Panc1 (cell line): ENCODE measurements around the gene PAPPA. TPM values are rescaled to one million over a fixed set of nuclear protein-coding genes. Genes with fewer than 3 reads are reported as not detected.

Experiments used
- ATAC-seq: fragments of 200-7000 bp; cut with Tn5 transposase; 2 replicates; pipeline ENCODE4 v1.9.1; 2020; ENCODE audit warnings: mild to moderate bottlenecking, moderate library complexity
- BruUV-seq: library from RNA; stranded (reverse); fragments of 400-500 nt; replicated peaks from 2 replicates; lab custom pipeline; 2021; lab: Mats Ljungman, UMichigan
- CTCF ChIA-PET: fragments of 300-600 bp; sonication (Branson Sonifier 250); formaldehyde crosslinking; loops from one replicate; lab custom pipeline; 2022; ENCODE audit warnings: antibody characterized with exemption; lab: Charles Lee
- POLR2A ChIA-PET: fragments of 300-600 bp; sonication (Branson Sonifier 250); formaldehyde crosslinking; loops from one replicate; lab custom pipeline; 2022; ENCODE audit warnings: antibody characterized with exemption; lab: Charles Lee
- DNase-seq: peaks from one replicate; pipeline ENCODE4 v3.0.0-alpha.2; 2010; ENCODE audit warnings: low read depth, low spot score
- H3K27ac ChIP-seq: 2 replicates; pipeline ENCODE4 v1.5.1; 2011; ENCODE audit warnings: mild to moderate bottlenecking, low read length, inconsistent platforms
- H3K27me3 ChIP-seq: fragments of 200-500 bp; sonication (Bioruptor generic); 2 replicates; pipeline ENCODE4 v1.6.0; 2014; ENCODE audit warnings: low read length, inconsistent platforms; ENCODE audit not compliant: control insufficient read depth, insufficient read depth
- H3K36me3 ChIP-seq: fragments of 200-500 bp; sonication (Bioruptor generic); 2 replicates; pipeline ENCODE4 v1.5.1; 2014; ENCODE audit warnings: inconsistent platforms, mild to moderate bottlenecking, low read length, moderate library complexity; ENCODE audit not compliant: control insufficient read depth, insufficient read depth
- H3K4me1 ChIP-seq: 2 replicates; pipeline ENCODE4 v1.5.1; 2011; ENCODE audit warnings: inconsistent platforms, mild to moderate bottlenecking, low read length, moderate library complexity; ENCODE audit not compliant: control insufficient read depth, insufficient read depth
- H3K4me3 ChIP-seq, 2 experiments: 2 replicates each; pipeline ENCODE4 v1.5.1; 2011 to 2012; ENCODE audit warnings: low read depth in 2 of 2, low read length in 2 of 2, mild to moderate bottlenecking in 2 of 2, inconsistent platforms in 1 of 2, moderate library complexity in 1 of 2
- H3K9me3 ChIP-seq: fragments of 200-500 bp; sonication (Bioruptor generic); 2 replicates; pipeline ENCODE4 v1.5.1; 2014; ENCODE audit warnings: low read depth, mild to moderate bottlenecking, inconsistent platforms, low read length, moderate library complexity; ENCODE audit not compliant: control insufficient read depth, insufficient read depth
- POLR2AphosphoS5 ChIP-seq: IDR thresholded peaks from 2 replicates; pipeline ENCODE4 v1.6.1; 2012; ENCODE audit warnings: mild to moderate bottlenecking, low read depth, low read length, moderate library complexity
- SIN3A ChIP-seq: IDR thresholded peaks from 2 replicates; pipeline ENCODE4 v1.6.1; 2012; ENCODE audit warnings: low read depth, mild to moderate bottlenecking, low read length, moderate library complexity, borderline replicate concordance; ENCODE audit not compliant: insufficient read depth
- TCF7L2 ChIP-seq: IDR thresholded peaks from 2 replicates; pipeline ENCODE4 v1.6.1; 2011; ENCODE audit warnings: mild to moderate bottlenecking, low read depth, low read length, inconsistent platforms
- in situ Hi-C: cut with HindIII; loops from 2 replicates; pipeline ENCODE4 v1.10.0; 2016; ENCODE audit warnings: low sequenced_read_pairs, low pct_unique_long_range_greater_than_20kb
- intact Hi-C: fragments of 100-400 bp; cut with micrococcal nuclease; formaldehyde crosslinking; loops from one replicate; pipeline ENCODE4 v1.10.0; 2022; ENCODE audit not compliant: unreplicated experiment
- total RNA-seq: library from RNA; stranded (reverse); gene quantifications from one replicate; pipeline ENCODE4 v1.2.1, GENCODE V29; 2021; ENCODE audit not compliant: unreplicated experiment
- TF ChIP-seq, protein P1 (sequence below): fragments of 450-650 bp; IDR thresholded peaks from 2 replicates; pipeline ENCODE4 v1.5.1; 2017; ENCODE audit warnings: mild to moderate bottlenecking
- TF ChIP-seq, protein P2 (sequence below), 2 experiments: IDR thresholded peaks; 2 replicates each; pipeline ENCODE4 v1.6.1; 2011 to 2012; ENCODE audit warnings: low read depth in 2 of 2, control low read depth in 1 of 2, low read length in 1 of 2, mild to moderate bottlenecking in 1 of 2, moderate library complexity in 1 of 2; ENCODE audit not compliant: insufficient read depth in 1 of 2

Gene PAPPA
- total RNA-seq, 1 experiment from 2014 or later = 1.2 TPM

- no peaks in the 10 kb centered on the region for H3K4me1 ChIP-seq
- TF ChIP-seq, protein P1, sequence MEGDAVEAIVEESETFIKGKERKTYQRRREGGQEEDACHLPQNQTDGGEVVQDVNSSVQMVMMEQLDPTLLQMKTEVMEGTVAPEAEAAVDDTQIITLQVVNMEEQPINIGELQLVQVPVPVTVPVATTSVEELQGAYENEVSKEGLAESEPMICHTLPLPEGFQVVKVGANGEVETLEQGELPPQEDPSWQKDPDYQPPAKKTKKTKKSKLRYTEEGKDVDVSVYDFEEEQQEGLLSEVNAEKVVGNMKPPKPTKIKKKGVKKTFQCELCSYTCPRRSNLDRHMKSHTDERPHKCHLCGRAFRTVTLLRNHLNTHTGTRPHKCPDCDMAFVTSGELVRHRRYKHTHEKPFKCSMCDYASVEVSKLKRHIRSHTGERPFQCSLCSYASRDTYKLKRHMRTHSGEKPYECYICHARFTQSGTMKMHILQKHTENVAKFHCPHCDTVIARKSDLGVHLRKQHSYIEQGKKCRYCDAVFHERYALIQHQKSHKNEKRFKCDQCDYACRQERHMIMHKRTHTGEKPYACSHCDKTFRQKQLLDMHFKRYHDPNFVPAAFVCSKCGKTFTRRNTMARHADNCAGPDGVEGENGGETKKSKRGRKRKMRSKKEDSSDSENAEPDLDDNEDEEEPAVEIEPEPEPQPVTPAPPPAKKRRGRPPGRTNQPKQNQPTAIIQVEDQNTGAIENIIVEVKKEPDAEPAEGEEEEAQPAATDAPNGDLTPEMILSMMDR = no peak
- no peak for TF ChIP-seq POLR2AphosphoS5
- TF ChIP-seq, protein P2, sequence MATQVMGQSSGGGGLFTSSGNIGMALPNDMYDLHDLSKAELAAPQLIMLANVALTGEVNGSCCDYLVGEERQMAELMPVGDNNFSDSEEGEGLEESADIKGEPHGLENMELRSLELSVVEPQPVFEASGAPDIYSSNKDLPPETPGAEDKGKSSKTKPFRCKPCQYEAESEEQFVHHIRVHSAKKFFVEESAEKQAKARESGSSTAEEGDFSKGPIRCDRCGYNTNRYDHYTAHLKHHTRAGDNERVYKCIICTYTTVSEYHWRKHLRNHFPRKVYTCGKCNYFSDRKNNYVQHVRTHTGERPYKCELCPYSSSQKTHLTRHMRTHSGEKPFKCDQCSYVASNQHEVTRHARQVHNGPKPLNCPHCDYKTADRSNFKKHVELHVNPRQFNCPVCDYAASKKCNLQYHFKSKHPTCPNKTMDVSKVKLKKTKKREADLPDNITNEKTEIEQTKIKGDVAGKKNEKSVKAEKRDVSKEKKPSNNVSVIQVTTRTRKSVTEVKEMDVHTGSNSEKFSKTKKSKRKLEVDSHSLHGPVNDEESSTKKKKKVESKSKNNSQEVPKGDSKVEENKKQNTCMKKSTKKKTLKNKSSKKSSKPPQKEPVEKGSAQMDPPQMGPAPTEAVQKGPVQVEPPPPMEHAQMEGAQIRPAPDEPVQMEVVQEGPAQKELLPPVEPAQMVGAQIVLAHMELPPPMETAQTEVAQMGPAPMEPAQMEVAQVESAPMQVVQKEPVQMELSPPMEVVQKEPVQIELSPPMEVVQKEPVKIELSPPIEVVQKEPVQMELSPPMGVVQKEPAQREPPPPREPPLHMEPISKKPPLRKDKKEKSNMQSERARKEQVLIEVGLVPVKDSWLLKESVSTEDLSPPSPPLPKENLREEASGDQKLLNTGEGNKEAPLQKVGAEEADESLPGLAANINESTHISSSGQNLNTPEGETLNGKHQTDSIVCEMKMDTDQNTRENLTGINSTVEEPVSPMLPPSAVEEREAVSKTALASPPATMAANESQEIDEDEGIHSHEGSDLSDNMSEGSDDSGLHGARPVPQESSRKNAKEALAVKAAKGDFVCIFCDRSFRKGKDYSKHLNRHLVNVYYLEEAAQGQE (IDR thresholded peaks at IDR 0.05; ENCODE audit: insufficient read depth in 1 of 2, low read depth in 2 of 2, low read length in 1 of 2) = no peak
- TF ChIP-seq SIN3A = no peak
- no peak for TF ChIP-seq TCF7L2
- intact Hi-C loops = no loop called here
- no peaks in the 10 kb centered on the region for H3K36me3 ChIP-seq
- ChIA-PET CTCF (no interaction called here), POLR2A (no interaction called here)
- no TSS peak for BruUV-seq
- in situ Hi-C loops = no loop called here
- no peak overlapping the region for H3K27ac ChIP-seq
- ATAC-seq (no peak), DNase-seq (no peak)
- no peaks in the 10 kb centered on the region for H3K27me3 ChIP-seq
- no peaks in the 10 kb centered on the region for H3K9me3 ChIP-seq
- H3K4me3 ChIP-seq = no peak overlapping the region
Observed at GRCh38 chr9:116233160-116233530, 79.6 kb downstream of the PAPPA start.

DNA sequence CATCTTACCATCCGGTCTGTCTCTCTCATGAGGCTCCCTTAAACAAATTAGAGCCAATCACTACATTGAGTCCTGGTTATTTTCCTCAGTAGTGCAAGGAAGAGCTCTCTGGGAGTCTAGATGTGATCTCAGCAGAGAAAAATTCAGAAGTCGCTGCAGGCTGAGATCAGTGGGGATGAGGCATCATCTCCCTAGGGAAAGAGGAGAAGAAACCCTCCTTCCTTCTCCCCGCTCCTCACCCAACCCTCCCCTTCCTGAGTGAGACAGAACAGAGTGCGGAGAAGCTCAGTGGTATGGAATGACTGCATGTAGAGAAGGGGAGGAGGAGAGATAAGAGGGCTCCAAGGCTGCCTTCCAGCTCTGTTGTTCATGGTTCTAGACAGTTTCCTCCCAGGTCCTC, 80.5 kb downstream of the PAPPA start:
- H3K27ac ChIP-seq = no peak overlapping the region
- ATAC-seq = no peak

More for the DNA sequence above, 80.5 kb downstream of the PAPPA start:
- CTCF ChIA-PET = no interaction called here
- POLR2A ChIA-PET = no interaction called here
- Histone ChIP-seq H3K36me3 (no peaks in the 10 kb centered on the region), H3K4me1 (no peaks in the 10 kb centered on the region), H3K9me3 (no peaks in the 10 kb centered on the region), H3K27me3 (no peaks in the 10 kb centered on the region), H3K4me3 (no peak overlapping the region)
- in situ Hi-C loops (no loop called here), intact Hi-C loops (no loop called here)
- no peak for DNase-seq
- BruUV-seq = no TSS peak
- no peak for TF ChIP-seq SIN3A
- TF ChIP-seq, protein P1 = no peak
- no peak for TF ChIP-seq TCF7L2
- TF ChIP-seq POLR2AphosphoS5 = no peak
- TF ChIP-seq, protein P2 (IDR thresholded peaks at IDR 0.05; ENCODE audit: insufficient read depth in 1 of 2, low read depth in 2 of 2, low read length in 1 of 2) = no peak
